Activated T-helper 1 cell treated with Interleukin-2 at 50 U/mL for 16 hours (primary cell): ENCODE data around the gene CD2BP2.
"Not testable (repeated sequence)": the region's sequence is repeated elsewhere in the genome, so short reads cannot be mapped to it uniquely, and the experiment has no call there.

Experiments used
- DNase-seq: peaks from one replicate; pipeline ENCODE4 v3.0.0-alpha.2; 2020; ENCODE audit warnings: low read depth

Gene CD2BP2

GRCh38 chr16:30358990-30359870, 4.1 kb upstream of the CD2BP2 start:
- DNase-seq, result no peak

- DNase-seq, result no peak
Measured at GRCh38 chr16:30358577-30358936, 3.4 kb upstream of the CD2BP2 start.

- no peak for DNase-seq
Measured at GRCh38 chr16:30357715-30358576, 2.8 kb upstream of the CD2BP2 start.

GRCh38 chr16:30357085-30357714, 2.1 kb upstream of the CD2BP2 start:
- DNase-seq, result no peak

GRCh38 chr16:30356401-30357084, 1.4 kb upstream of the CD2BP2 start:
- DNase-seq, result no peak

GRCh38 chr16:30355954-30356308, 823 bp upstream of the CD2BP2 start:
- no peak for DNase-seq

GRCh38 chr16:30354423-30355143, 525 bp downstream of the CD2BP2 start:
- no peak for DNase-seq

- DNase-seq, result no peak
Measured at GRCh38 chr16:30353438-30354129, 1.5 kb downstream of the CD2BP2 start.

- DNase-seq, result no peak
Measured at GRCh38 chr16:30352488-30353401, 2.4 kb downstream of the CD2BP2 start.

GRCh38 chr16:30351586-30352419, 3.3 kb downstream of the CD2BP2 start:
- DNase-seq, result no peak

- DNase-seq, result no peak
Measured at GRCh38 chr16:30351001-30351441, 4.1 kb downstream of the CD2BP2 start.

GRCh38 chr16:30350134-30350871, 4.8 kb downstream of the CD2BP2 start:
- no peak for DNase-seq

GRCh38 chr16:30349675-30350074, 5.4 kb downstream of the CD2BP2 start:
- DNase-seq, result no peak

- no peak for DNase-seq
Measured at GRCh38 chr16:30348929-30349328, 6.2 kb downstream of the CD2BP2 start.

- no peak for DNase-seq
Measured at GRCh38 chr16:30348113-30348512, 7.0 kb downstream of the CD2BP2 start.

GRCh38 chr16:30346286-30346685, 8.8 kb downstream of the CD2BP2 start:
- DNase-seq, result no peak

GRCh38 chr16:30343491-30343820, 11.7 kb downstream of the CD2BP2 start:
- not testable (repeated sequence) for DNase-seq
